Aorta (tissue), 5 donors: Measurements from ENCODE around the gene EXOC4. TPM values are rescaled to one million over a fixed set of nuclear protein-coding genes. Genes with fewer than 3 reads are reported as not detected.

Experiments
- ATAC-seq: fragments of 200-7000 bp; cut with Tn5 transposase; one replicate; pipeline ENCODE4 v1.9.1; 2022; ENCODE audit warnings: moderate library complexity; ENCODE audit not compliant: low FRiP score
- DNase-seq, 2 donors: peaks; one replicate each; pipeline ENCODE4 v3.0.0-alpha.2; 2020
- H3K27ac ChIP-seq, 2 donors: one replicate each; pipeline ENCODE4 v1.5.1; 2013; ENCODE audit warnings: low read length in 2 of 2, mild to moderate bottlenecking in 2 of 2, moderate library complexity in 2 of 2, control low read depth in 1 of 2, inconsistent platforms in 1 of 2, low read depth in 1 of 2
- H3K27me3 ChIP-seq, 2 donors: one replicate each; pipeline ENCODE4 v1.6.1; 2013; ENCODE audit warnings: control low read depth in 1 of 2, low read length in 1 of 2, mild to moderate bottlenecking in 1 of 2, moderate library complexity in 1 of 2; ENCODE audit not compliant: insufficient read depth in 2 of 2, control insufficient read depth in 1 of 2
- H3K36me3 ChIP-seq, 2 donors: one replicate each; pipeline ENCODE4 v1.6.1; 2013; ENCODE audit warnings: control low read depth in 1 of 2, low read length in 1 of 2, mild to moderate bottlenecking in 1 of 2; ENCODE audit not compliant: insufficient read depth in 2 of 2, control insufficient read depth in 1 of 2
- H3K4me1 ChIP-seq, 2 donors: one replicate each; pipeline ENCODE4 v1.6.1; 2013; ENCODE audit warnings: low read length in 2 of 2, control low read depth in 1 of 2, mild to moderate bottlenecking in 1 of 2, moderate library complexity in 1 of 2; ENCODE audit not compliant: insufficient read depth in 2 of 2, control insufficient read depth in 1 of 2
- H3K4me3 ChIP-seq, 2 donors: one replicate each; pipeline ENCODE4 v1.5.1; 2013; ENCODE audit warnings: low read length in 2 of 2, control low read depth in 1 of 2, mild to moderate bottlenecking in 1 of 2
- H3K9me3 ChIP-seq: one replicate; pipeline ENCODE4 v1.6.1; 2013; ENCODE audit warnings: mild to moderate bottlenecking, low read length; ENCODE audit not compliant: control insufficient read depth
- WGBS, 2 donors: extraction: QIAGEN DNeasy Blood & Tissue Kit; methylation state at CpG; one replicate each; pipeline ENCODE4 v1.1.7; 2013; 5-methylcytosine and 5-hydroxymethylcytosine counted together
- intact Hi-C, 2 donors: fragments of 100-400 bp; cut with DNase I; formaldehyde crosslinking; loops; one replicate each; pipeline versions ENCODE4 v1.14.2 to v1.15.0; 2022
- polyA plus RNA-seq, 2 donors: library from polyadenylated mRNA; stranded (reverse); fragments of 200-250 nt; gene quantifications; one replicate each; pipeline ENCODE4 v1.2.3, GENCODE V29; 2013
- total RNA-seq, 2 donors: library from RNA; stranded (reverse); fragmentation: NEBNext Ultra II Directional; extraction: Animal tissue kit (Norgen Biotek cat#: 25700); gene quantifications; one replicate each; pipeline ENCODE4 v1.2.1, GENCODE V29; 2021
- donor health status: healthy with polysubstance abuse.
- donor health status: Bipolar disorder and iron deficiency.
- donor health status: DM: no; HTN: no; CAD: no.
- donor health status: DM: no; HTN: no; CAD: no.
- donor health status: DM: yes; HTN: yes; CAD: no.

Gene EXOC4
- total and polyA plus RNA-seq, 4 donors = 19.9 to 109 (median 45.9) TPM

DNA sequence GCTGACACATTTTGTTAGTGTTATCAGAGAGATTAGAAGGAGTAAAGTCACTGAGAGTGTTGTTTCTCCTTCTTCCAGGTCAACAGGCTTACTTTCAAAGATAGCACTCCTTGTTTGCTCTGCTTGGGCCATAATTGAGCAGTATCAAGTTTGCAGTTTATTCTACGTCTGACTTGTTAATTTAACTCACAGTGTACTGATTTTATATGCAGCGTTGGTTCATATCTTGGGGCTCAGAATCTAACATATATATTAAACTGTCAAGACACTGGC, 430.2 kb downstream of the EXOC4 start:
- ATAC-seq (no peak), DNase-seq (no peak)
- WGBS, 2 donors = 40 to 54% methylated on average over 2 of the region's 2 CpGs
- Histone ChIP-seq H3K9me3 (no peaks in the 10 kb centered on the region), H3K27ac (no peak overlapping the region), H3K36me3 (no peaks in the 10 kb centered on the region), H3K4me1 (no peaks in the 10 kb centered on the region), H3K27me3 (no peaks in the 10 kb centered on the region), H3K4me3 (no peak overlapping the region)
- intact Hi-C loops = no loop called here

DNA sequence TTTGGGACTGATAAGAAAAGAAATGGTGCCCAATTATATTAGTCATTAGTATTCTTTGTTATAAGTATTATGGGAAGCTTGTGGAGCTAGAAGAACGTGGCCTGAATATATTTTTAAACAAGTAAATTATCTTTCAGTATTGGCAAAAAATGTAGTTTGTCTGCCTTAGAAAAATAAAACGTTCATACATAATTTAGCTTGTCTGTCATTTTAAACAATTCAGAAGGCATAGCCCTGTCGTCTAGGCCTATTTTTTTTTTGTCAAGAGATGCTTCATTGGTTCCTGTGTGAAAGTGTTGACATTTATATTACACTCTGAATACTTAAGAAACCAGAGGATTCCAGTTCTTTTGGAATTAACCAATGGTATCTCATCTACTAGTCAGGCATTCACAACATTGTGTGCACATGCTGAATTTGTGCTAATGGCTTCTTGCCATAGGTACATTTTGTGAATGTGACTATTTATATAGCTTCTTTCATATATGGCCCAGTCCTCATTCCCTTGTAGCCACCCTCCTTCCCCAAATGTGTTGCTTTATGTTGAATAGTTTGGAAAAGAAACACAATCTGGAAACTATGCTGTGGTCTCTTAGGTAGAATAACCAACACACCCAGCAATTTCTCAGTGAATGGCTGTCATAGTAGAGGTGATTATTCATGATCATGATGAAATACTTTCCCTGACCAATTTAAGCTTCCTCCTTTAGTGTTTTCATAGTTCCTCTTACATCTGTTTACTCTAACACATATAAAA, 435.8 kb downstream of the EXOC4 start:
- peaks cover 0 to 3% of the 10 kb centered on the region in 2 donors for H3K4me1 ChIP-seq
- DNase-seq (no peak), ATAC-seq (no peak)
- H3K4me3 ChIP-seq = no peak overlapping the region
- WGBS, 2 donors = 6 to 13% methylated on average over 3 of the region's 3 CpGs
- no peaks in the 10 kb centered on the region for H3K9me3 ChIP-seq
- intact Hi-C loops = no loop called here
- no peak overlapping the region for H3K27ac ChIP-seq
- H3K27me3 ChIP-seq = no peaks in the 10 kb centered on the region
- no peaks in the 10 kb centered on the region for H3K36me3 ChIP-seq

DNA sequence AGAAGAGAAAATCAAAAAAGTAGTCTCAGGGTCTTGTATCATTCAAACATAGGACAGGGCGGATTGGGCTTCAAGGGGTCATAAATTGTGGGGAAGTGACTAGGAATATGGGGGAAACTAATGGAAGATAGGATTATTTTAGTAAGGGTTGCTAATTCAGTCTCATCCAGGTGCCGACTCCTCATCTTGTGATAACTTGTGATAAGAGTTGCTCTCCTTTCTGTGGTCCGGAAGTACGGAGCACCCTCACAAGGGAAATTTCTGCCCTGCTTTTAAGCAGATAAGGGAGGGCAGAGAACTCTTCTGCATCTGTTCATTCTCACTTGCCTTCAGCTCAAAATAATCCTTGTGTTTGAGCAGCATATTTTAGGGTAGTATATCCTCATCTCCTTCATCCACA, 437.9 kb downstream of the EXOC4 start:
- Histone ChIP-seq H3K4me3 (no peak overlapping the region), H3K27ac (no peak overlapping the region), H3K4me1 (peaks cover 0 to 3% of the 10 kb centered on the region in 2 donors), H3K9me3 (no peaks in the 10 kb centered on the region), H3K36me3 (no peaks in the 10 kb centered on the region), H3K27me3 (no peaks in the 10 kb centered on the region)
- no peak for DNase-seq
- intact Hi-C loops = no loop called here
- no peak for ATAC-seq
- WGBS, 2 donors = 97 to 98% methylated on average over 4 of the region's 4 CpGs

DNA sequence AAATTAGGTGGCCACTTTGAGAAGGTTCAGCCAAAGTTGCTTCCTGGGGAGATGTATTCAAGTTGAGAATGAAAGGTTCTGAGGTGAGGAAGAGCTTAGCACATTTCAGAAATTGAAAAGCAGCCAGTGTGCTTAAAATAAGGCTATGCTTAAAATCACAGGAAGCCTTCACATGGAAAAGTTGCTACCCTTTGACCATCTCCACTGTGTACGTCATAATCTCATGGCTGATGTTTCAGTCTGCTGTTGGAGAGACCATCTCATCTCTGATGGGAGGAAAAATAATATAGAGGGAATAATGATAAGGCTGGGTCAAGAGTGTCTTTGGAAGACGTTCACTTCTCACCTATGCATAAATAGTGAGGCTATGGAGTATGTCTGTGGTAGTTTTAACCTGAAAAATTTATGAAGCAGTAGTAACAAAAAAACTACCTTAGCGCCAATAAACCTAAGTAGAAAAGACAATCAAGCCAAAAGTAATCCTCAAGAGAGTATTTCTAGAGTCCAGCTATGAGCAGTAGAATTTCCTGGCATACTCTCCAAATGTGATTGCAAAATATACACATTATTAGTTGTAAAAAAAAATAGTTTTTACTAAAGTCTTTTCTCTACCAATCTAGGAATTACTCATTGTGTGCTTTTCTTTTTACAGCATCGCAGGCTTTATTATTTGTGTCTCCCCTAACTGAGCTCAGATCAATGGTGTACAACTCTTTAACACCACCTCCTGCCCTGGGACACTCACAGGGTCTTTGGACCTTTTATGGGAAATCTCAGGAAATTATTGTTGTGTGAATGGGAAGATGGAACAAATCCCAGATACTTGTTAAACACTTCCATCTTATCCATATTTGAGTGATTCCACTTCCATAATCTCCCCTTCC, 439.1 kb downstream of the EXOC4 start:
- ATAC-seq = peak; percentile 44
- 66 to 87% methylated on average over 4 of the region's 4 CpGs for whole genome bisulfite sequencing, 2 donors
- H3K9me3 ChIP-seq = no peaks in the 10 kb centered on the region
- H3K27me3 ChIP-seq = no peaks in the 10 kb centered on the region
- intact Hi-C loops = no loop called here
- DNase-seq = no peak
- H3K4me1 ChIP-seq = peaks cover 0 to 3% of the 10 kb centered on the region in 2 donors
- no peak overlapping the region for H3K4me3 ChIP-seq
- no peak overlapping the region for H3K27ac ChIP-seq
- no peaks in the 10 kb centered on the region for H3K36me3 ChIP-seq

DNA sequence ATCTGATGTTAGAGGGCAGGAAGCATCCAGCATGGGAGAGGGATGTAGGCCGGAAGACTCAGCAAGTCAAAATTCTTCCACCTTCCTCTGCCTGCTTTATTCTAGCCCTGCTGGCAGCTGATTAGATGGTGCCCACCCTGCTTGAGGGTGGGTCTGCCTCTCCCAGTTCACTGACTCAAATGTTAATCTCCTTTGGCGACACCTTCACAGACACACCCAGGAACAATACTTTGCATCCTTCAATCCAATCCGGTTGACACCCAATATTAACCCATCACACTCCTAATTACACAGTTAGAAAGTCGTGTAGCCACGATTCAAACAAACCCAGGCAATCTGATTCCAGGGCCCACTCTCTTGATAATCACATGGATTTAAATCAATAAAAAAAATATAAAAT, 440.4 kb downstream of the EXOC4 start:
- Histone ChIP-seq H3K27me3 (no peaks in the 10 kb centered on the region), H3K36me3 (no peaks in the 10 kb centered on the region), H3K27ac (no peak overlapping the region), H3K4me3 (no peak overlapping the region), H3K4me1 (peaks cover 0 to 3% of the 10 kb centered on the region in 2 donors), H3K9me3 (no peaks in the 10 kb centered on the region)
- DNase-seq (no peak), ATAC-seq (no peak)
- intact Hi-C loops = no loop called here
- 94 to 95% methylated on average over 5 of the region's 5 CpGs for WGBS, 2 donors

DNA sequence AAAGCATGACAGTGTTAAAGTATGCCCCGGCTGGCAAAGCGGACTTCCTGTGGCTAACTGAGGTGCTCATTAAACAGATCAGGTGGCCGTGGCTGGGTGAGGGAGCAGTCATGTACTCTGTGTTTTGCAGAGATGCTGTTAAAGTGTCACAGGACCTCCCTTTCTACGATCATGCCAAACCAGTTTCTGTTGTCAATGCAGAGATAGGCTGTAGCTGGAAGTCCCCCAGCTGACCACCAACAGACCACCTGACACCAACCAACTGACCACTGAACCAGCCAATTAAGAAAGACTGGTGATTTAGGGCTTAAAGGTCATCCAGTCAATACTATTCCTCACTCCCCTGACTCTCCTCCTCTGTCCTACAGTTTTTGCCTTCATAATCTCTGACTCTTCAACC, 443.2 kb downstream of the EXOC4 start:
- WGBS, 2 donors = 91 to 92% methylated on average over 4 of the region's 4 CpGs
- H3K9me3 ChIP-seq = no peaks in the 10 kb centered on the region
- no peak for ATAC-seq

DNA sequence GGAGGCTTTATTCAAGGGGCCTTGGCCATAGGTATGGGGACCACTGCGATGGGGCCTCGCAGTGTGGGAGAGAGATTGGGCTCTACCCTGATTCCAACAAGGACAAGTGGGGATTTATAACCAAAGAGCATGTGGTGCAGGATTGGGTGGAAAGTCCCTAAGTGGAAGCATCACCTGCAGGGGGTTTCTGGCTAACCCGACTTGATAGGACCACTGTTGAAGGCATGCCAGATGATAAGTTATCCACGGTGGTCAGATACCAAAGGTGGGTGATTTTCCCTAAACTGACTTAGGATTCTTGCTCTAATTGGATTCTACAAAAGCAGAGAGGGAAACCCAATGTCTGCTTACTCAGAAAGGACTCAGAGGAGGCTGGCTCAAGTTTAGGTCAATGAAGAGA, 444.7 kb downstream of the EXOC4 start:
- Histone ChIP-seq H3K9me3 (no peaks in the 10 kb centered on the region), H3K27ac (no peak overlapping the region), H3K36me3 (no peaks in the 10 kb centered on the region), H3K27me3 (no peaks in the 10 kb centered on the region), H3K4me1 (no peaks in the 10 kb centered on the region), H3K4me3 (no peak overlapping the region)
- intact Hi-C loops = no loop called here
- DNase-seq = no peak
- WGBS, 2 donors = 92 to 97% methylated on average over 4 of the region's 4 CpGs
- ATAC-seq = no peak

More for the DNA sequence above, 443.2 kb downstream of the EXOC4 start:
- H3K4me3 ChIP-seq = no peak overlapping the region
- intact Hi-C loops = no loop called here
- H3K36me3 ChIP-seq = no peaks in the 10 kb centered on the region
- no peak for DNase-seq
- H3K4me1 ChIP-seq = no peaks in the 10 kb centered on the region
- H3K27me3 ChIP-seq = no peaks in the 10 kb centered on the region
- no peak overlapping the region for H3K27ac ChIP-seq

DNA sequence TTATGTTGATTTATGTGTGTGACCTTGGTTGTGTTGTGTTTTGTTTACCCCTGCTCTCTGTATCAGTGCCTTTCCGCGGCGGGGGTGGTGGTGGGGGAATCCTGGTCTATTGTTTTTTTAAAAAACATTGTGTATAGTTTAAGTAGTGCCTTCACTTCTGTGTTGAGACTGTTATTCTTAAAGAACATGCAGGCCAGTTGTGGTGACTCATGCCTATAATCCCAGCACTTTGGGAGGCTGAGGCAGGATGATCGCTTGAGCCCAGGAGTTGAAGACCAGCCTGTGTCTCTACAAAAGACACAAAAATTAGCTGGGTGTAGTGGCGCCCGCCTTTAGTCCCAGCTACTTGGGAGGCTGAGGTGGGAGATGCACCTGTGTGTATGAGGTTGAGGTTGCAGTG, 445.2 kb downstream of the EXOC4 start:
- 82 to 84% methylated on average over 6 of the region's 6 CpGs for WGBS, 2 donors
- H3K4me3 ChIP-seq = no peak overlapping the region
- no peaks in the 10 kb centered on the region for H3K4me1 ChIP-seq
- H3K36me3 ChIP-seq = no peaks in the 10 kb centered on the region
- intact Hi-C loops = no loop called here
- no peaks in the 10 kb centered on the region for H3K27me3 ChIP-seq
- ATAC-seq (no peak), DNase-seq (no peak)
- H3K9me3 ChIP-seq = no peaks in the 10 kb centered on the region
- H3K27ac ChIP-seq = no peak overlapping the region

DNA sequence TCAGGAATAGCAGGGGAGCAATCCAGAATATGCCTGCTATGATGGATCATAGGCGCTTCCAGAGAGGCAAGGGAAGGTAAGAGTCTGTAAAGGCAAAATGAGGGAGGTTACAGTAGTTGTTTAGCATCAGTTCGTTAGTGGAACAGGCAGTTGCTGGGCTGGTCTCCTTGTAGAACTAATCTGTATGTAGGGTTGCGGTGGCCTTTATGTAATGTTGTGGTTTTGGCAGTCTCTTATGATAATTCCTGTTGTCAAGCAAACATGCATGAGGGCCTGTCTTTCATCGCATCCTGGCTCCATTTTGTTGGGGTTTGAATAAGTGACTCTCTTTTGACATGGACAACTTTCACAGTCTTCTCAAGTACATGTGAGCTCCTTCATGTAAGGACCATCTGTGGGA, 446.5 kb downstream of the EXOC4 start:
- H3K4me3 ChIP-seq = no peak overlapping the region
- DNase-seq = no peak
- no peaks in the 10 kb centered on the region for H3K9me3 ChIP-seq
- intact Hi-C loops = no loop called here
- H3K27me3 ChIP-seq = no peaks in the 10 kb centered on the region
- no peak for ATAC-seq
- H3K27ac ChIP-seq = no peak overlapping the region
- no peaks in the 10 kb centered on the region for H3K36me3 ChIP-seq
- WGBS, 2 donors = 91 to 94% methylated on average over 4 of the region's 4 CpGs
- H3K4me1 ChIP-seq = no peaks in the 10 kb centered on the region
